HG03175 (cell line): Measurements from ENCODE around the gene ATP8B3.

Source experiments
- ATAC-seq: cut with Tn5 transposase; IDR thresholded peaks from one replicate; pipeline ENCODE4 v1.9.1; 2021; ENCODE audit warnings: mild to moderate bottlenecking, moderate library complexity; ENCODE audit not compliant: unreplicated experiment

The ATP8B3 gene

GRCh38 chr19:1758959-1759903 is 52.8 kb downstream of the ATP8B3 start:
- no peak for ATAC-seq

GRCh38 chr19:1758231-1758577 is 53.9 kb downstream of the ATP8B3 start:
- no peak for ATAC-seq

GRCh38 chr19:1757468-1758230 is 54.4 kb downstream of the ATP8B3 start:
- no peak for ATAC-seq

GRCh38 chr19:1756705-1757465 is 55.2 kb downstream of the ATP8B3 start:
- no peak for ATAC-seq

- ATAC-seq, result no peak
Measured at GRCh38 chr19:1756264-1756663, 55.8 kb downstream of the ATP8B3 start.

- no peak for ATAC-seq
Measured at GRCh38 chr19:1755467-1756171, 56.5 kb downstream of the ATP8B3 start.

GRCh38 chr19:1754636-1755466 is 57.2 kb downstream of the ATP8B3 start:
- no peak for ATAC-seq

- no peak for ATAC-seq
Measured at GRCh38 chr19:1754018-1754635, 57.9 kb downstream of the ATP8B3 start.

- ATAC-seq, result no peak
Measured at GRCh38 chr19:1752757-1753728, 59.0 kb downstream of the ATP8B3 start, which contains the start of gene ONECUT3. Gene ONECUT3 (plus strand): TSS chr19:1753506. CDS start chr19:1753663, 157 bp downstream.

- ATAC-seq, result no peak
Measured at GRCh38 chr19:1752009-1752756, 59.9 kb downstream of the ATP8B3 start.

- no peak for ATAC-seq
Measured at GRCh38 chr19:1751367-1752008, 60.6 kb downstream of the ATP8B3 start.

GRCh38 chr19:1750343-1751021 is 61.6 kb downstream of the ATP8B3 start:
- no peak for ATAC-seq

- no peak for ATAC-seq
Measured at GRCh38 chr19:1749373-1750342, 62.4 kb downstream of the ATP8B3 start.

- ATAC-seq, result no peak
Measured at GRCh38 chr19:1748873-1749341, 63.2 kb downstream of the ATP8B3 start.
